Gastrocnemius medialis (tissue), 4 donors: ENCODE measurements around the gene OSM.

ENCODE experiments used
- POLR2A ChIP-seq, 2 donors: fragments of 450-650 bp; IDR thresholded peaks; one replicate each; pipeline ENCODE4 v1.6.1; 2017; ENCODE audit warnings: antibody characterized with exemption in 2 of 2, mild to moderate bottlenecking in 2 of 2, moderate library complexity in 2 of 2
- TF ChIP-seq, protein P1 (sequence below), 5 experiments: fragments of 450-650 bp in 3 of 5; fragments of 200-600 bp in 2 of 5; sonication (generic) in 2 of 5; IDR thresholded peaks in 4 of 5; conservative IDR thresholded peaks in 1 of 5; 1 replicate in 4 of 5; 2 replicates in 1 of 5; pipeline ENCODE4 v1.5.1; 2016 to 2019; ENCODE audit warnings: antibody characterized with exemption in 5 of 5, mild to moderate bottlenecking in 3 of 5, moderate library complexity in 3 of 5

DNA sequence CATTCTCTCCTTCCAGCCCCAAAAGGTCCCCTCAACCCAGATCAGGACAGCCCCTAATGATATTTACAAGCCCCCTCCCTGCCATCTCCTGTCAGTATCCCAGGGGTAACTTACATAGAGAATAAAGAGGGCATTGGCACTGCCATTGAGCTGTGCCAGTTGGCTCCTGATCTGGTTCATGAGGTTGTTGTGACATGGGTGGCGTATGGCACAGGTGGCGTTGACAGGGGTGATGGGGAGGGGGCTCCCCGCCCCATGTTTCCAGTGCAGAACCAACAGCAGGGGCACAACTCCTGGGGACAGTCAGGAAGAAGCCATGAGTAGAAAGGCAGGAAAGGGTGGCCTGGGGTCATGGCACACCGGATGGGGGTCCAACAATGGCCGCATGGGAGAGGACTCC, 22.0 kb downstream of the OSM start:
- TF ChIP-seq, protein P1, sequence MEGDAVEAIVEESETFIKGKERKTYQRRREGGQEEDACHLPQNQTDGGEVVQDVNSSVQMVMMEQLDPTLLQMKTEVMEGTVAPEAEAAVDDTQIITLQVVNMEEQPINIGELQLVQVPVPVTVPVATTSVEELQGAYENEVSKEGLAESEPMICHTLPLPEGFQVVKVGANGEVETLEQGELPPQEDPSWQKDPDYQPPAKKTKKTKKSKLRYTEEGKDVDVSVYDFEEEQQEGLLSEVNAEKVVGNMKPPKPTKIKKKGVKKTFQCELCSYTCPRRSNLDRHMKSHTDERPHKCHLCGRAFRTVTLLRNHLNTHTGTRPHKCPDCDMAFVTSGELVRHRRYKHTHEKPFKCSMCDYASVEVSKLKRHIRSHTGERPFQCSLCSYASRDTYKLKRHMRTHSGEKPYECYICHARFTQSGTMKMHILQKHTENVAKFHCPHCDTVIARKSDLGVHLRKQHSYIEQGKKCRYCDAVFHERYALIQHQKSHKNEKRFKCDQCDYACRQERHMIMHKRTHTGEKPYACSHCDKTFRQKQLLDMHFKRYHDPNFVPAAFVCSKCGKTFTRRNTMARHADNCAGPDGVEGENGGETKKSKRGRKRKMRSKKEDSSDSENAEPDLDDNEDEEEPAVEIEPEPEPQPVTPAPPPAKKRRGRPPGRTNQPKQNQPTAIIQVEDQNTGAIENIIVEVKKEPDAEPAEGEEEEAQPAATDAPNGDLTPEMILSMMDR (IDR thresholded peaks at IDR 0.05 in 4 of 5, conservative IDR thresholded peaks at IDR 0.05 in 1 of 5): no peak
- TF ChIP-seq POLR2A (IDR thresholded peaks at IDR 0.05): no peak
